Ammon's horn (tissue), 1 donor: Measurements from ENCODE around the gene PLEKHG5.
"Not testable (repeated sequence)": the region's sequence is repeated elsewhere in the genome, so short reads cannot be mapped to it uniquely, and the experiment has no call there.

Source experiments
- DNase-seq: peaks from one replicate; pipeline ENCODE4 v3.0.0-alpha.2; 2016; ENCODE audit warnings: low spot score

Gene PLEKHG5

DNA sequence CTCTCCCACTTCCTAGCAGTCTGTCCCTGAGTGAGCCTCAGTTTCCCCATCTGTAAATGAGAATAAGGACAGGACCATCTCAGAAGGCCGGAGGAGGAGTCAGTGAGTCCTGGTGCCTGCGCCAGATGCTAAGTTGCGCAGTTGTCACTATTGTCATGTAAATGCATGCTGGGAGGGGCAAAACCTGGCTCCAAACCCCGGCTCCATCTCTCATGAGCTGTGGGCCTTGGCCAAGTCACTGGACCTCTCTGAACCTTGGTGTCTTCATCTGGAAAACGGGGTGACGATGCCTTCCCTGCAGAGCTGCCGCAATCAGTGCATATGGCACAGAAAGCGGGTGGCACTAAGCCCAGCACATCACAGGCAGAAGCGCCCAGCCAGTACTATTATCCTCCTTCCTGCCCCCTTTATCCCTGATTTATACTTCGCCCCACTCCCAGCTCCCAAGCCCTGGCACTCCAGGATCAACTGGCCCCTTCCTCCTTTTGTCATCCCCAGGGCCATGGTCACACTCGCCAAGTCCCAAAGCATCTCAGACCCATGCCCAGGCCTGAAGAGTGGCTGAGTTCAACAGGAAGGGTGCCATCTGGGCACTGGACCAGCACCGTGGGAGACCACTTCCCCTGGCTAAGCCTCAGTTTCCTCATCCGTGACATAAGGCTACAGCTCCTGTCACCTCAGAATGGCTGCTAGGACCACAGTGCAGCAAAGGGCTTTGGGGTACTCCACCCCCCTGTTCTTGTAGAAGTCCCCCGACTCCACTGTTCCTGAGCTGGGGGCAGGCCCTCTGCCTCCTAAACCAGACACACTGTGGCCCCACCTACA, 4.3 kb upstream of the PLEKHG5 start:
- peak; percentile 52 for DNase-seq

DNA sequence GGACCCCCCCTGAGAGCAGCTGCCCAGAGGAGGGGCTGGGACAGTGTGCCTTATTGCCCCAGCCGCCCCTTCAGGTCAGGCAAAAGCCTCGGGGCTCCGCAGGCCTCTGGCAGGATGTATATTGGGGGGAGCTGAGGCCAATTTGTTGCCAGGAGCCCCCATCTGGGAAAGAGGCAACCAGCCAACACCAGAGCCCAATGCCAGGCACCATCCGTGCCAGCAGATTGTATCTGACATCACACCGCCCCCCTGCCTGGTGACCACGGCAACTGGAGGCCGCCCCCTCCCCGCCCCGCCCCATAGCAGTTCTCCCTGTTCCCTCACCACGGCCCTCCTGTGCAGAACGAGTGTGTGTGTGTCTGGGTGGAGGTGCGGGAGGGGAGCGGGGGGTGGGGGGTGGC, 3.6 kb upstream of the PLEKHG5 start:
- DNase-seq, result peak; percentile 64

- no peak for DNase-seq
These were observed 3.2 kb upstream of the PLEKHG5 start for GRCh38 chr1:6494627-6495026.

- not testable (repeated sequence) for DNase-seq
These were observed 2.4 kb upstream of the PLEKHG5 start for GRCh38 chr1:6493834-6494223.

DNA sequence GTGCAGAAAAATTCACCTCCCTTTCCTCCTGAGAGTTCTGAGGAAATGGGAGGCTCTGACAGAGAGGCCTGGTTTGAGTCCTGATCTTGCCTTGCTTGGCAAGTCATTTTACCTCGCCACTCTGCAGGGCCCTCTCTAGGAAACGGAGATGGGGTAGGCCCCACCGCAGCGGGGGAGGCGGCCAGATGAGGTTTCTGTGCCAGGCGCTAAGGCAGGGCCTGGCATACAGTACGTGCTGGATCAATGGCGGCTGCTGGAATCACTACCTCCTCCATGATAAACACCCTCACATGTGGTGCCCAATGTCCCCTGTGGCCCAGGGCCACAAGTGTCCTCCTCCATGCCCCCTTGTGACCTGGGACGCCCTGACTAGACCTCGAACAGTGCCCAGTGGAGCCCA, 499 bp upstream of the PLEKHG5 start:
- no peak for DNase-seq

- no peak for DNase-seq
These were observed 402 bp downstream of the PLEKHG5 start for GRCh38 chr1:6491081-6491449.

DNA sequence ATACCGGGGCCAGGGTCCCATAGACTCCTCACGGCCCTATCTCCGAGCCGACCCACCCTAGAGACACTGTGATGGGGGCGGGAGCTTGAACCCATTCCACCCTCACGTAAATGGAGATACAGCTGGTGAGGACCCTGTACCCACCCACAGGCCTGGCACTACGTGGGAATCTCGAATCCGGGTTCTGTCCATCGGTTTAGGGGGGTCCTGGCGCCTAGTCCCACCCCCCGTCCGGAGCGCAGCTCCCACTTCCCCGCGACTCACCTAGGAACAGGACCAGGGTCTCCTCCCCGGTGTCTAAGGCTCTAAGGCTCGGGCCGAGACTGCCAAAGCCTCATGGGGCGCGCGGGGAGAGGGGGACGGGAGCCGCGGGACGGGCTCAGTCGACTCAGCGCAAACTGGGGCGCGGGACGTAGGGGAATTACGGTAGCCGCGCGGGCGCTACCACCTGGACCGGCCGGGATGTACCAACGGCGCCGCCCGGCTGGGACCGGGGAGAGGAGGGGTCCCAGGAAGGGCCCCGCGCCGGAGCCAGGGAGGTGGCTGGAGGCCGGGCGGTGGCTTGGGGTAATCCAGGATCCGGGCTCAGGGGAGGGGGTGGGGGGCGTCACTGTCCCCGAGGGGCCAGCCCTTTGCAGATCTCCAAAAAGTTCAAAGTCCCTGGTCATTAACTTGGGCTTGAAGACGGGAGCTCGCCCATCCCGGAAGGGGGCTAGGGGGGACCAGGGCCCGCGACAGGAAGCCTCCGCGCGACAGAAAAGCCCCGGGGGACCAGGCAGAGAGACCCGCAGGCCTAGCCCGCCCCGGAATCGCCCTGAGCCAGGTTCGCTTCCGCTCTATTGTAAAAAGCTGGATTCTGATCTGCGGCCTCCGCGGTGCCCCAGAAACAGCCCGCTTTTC, 1.0 kb downstream of the PLEKHG5 start:
- DNase-seq, result peak; percentile 42

DNA sequence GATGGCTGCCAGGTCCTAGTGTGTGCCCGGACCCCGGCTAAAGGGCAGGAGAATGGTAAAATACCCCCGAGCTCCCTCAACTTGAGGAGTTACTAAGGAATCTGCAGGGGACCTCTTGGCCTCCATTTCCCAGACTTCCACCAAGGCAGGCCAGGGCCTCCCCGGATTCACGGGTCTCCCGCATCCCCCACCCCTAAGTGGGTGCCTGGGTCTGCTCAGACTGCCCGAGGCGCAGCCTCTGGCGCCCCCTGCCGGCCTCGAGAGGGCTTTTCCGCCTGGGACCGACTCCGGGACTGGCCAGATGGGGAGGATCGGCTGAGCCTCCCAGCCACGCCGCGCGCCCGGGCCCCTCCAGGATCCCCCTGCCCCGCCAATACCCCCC, 1.7 kb downstream of the PLEKHG5 start:
- peak; percentile 61 for DNase-seq

GRCh38 chr1:6489383-6489765, 2.1 kb downstream of the PLEKHG5 start:
- no peak for DNase-seq

DNA sequence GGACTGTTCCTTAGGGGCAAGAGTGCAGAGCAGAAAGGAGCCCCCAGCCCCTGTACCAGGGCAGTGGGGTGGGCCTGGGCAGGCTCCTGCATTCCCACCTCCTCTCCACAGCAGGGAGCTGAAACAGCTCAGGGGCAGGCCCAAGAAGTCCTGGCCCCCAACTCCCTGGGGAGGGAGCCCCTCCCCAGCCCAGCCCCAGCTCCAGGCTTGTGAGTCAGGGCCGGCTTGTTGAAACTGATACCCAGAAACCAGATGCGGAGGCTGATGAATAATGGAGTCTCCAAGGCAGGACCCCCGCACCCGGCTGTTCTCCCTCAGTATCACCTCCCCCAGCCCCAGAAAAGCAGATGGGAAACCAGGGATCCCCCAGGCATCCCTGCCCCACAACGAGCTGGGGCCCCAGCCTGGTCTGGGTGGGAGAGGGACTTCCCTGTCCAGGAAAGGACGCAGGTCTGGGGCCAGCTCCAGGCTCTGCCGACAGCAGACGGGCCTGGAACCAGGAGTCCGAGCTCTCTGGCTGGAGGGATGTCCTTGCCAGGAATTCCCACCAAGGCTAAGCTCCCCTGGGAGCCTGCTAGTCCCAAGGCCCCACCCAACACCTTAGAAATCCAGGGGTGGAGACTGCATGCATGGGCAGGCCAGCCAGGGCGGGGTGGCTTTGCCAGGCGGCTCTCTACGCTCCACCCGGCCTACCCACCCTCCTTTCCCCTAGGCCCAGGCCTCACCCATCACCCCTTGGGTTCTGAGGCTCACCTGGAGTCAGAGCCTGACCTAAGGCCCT, 2.7 kb downstream of the PLEKHG5 start:
- no peak for DNase-seq

DNA sequence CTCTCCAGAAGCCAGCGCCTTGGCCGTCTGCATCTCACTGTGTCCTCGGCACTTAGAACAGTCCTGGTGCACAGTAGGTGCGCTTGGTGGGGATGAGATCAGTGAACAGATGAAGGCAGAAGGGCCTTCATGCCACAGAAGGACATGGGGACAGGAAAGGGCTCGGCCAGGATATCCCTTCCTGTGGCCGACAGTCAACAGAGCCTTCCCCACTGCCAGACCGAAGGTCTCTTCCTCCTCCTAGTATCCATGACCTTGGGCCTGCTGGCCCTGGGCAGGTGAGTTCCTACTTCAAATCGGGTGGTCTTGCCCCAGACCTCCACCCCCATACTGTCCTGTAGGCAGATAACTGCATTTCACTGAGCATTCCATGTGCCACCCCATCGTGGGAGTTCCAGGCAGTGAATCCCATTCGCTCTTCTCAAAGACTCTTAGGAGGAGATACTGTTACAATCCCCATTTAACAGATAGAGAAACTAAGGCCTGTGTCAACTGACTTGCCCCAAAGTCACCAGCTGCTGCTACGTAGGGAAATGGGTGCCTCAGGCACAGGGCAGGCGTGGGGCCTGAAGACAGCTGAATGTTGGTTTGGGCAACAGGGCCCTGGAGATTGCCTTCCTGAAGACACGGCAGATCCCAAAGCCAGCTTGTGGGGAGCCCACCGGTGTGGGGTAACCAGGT, 3.5 kb downstream of the PLEKHG5 start:
- no peak for DNase-seq

- DNase-seq, result peak; percentile 83
These were observed 4.9 kb downstream of the PLEKHG5 start for GRCh38 chr1:6486433-6487011.

GRCh38 chr1:6485168-6486101, 6.0 kb downstream of the PLEKHG5 start:
- no peak for DNase-seq

GRCh38 chr1:6484826-6485167, 6.7 kb downstream of the PLEKHG5 start:
- no peak for DNase-seq

DNA sequence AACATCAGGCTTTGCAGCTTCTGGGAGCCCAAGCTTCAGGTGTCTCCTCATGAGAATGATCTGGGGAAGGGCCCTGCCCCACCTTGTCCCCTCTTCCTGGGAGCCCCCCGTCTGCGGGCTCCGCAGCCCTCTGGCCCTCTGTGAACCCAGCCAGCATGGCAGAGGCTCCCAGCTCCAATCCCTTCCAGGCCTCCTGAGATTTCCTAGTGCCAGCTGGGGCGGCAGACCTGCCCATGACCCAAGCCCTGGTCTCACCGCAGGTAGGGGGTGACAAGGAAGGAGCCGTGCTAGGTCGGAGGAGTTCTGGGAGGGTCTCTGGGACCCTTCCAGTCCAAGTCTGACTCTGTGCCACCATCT, 7.7 kb downstream of the PLEKHG5 start:
- no peak for DNase-seq

GRCh38 chr1:6483017-6483760, 8.3 kb downstream of the PLEKHG5 start:
- DNase-seq, result no peak

DNA sequence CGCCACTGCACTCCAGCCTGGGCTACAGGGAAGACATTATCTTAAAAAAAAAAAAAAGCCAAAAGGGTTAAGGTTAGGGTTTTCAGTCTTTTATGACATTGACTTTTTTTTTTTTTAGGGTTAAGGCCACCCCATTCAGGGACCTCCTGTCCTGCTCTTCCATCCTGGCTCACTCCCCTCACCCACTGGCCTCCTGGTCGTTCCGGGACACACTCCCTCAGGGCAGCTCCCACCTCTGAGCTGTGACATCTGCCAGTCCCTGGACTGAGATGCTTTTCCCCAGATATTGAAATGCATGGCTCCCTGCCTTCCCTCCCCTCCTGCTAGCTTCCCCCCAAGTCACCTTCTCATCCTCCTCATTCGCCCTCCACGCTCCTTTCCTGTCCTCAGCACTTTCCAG, 9.6 kb downstream of the PLEKHG5 start:
- no peak for DNase-seq

DNA sequence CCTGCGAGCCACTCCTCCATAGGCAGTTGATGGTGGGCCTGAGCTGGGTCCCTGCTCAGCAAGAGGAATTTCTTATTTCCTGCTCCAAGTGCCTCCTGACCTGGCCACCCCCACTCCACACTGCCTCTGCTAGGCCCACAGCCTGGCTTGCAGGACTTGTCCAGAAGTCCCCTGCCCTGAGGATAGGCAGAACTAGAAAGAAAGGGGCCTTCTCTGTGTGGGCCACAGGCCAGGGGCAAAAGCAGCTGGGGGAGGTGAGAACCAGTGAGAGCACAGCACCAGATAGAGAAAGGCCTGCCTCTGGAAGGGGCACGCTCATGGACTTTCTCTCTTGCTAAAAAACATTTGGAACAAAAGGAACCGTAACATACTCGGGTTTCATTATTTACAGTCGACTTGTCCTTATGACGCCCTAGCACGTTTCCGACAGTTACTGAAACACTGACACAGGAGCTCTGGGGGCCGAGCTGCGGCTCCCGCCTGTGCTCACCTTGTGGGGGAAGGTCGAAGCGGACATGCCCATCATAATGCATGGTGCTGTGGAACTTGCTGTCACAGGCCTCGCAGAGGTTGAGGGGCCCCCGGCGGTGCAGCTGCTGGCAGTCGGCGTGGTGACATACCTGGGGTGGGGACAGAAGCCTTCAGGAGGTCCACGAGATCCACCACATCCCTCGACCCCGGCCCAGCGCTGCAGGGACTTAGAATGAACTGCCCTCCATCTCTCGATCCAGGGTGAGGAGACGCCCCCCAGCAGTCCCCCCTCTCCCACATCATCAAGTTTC, 14.2 kb downstream of the PLEKHG5 start:
- no peak for DNase-seq

DNA sequence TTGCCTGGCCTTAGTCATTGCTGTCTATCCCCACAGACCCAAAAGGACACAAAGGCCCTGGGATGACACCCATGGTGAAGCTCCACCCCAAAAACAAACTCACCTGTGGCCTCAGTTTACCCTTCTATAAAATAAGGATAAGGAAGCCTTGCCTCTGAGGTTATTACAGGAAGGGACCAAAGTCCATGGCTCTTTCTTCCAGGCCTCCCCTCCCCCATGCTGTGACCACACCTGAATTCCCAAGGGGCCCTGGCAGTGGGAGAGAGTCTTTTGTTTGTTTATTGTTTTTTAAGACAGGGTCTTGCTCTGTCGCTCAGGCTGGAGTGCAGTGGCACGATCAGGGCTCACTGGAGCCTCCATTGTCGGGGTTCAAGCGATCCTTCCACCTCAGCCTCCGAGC, 15.0 kb downstream of the PLEKHG5 start:
- no peak for DNase-seq
